22Rv1 (cell line): ENCODE measurements around the gene CDKN1A.

Experiments
- ZFX ChIP-seq: fragments of 450-650 bp; IDR thresholded peaks from 2 replicates; pipeline ENCODE4 v1.6.1; 2017; ENCODE audit warnings: antibody characterized with exemption, borderline replicate concordance
- TF ChIP-seq, protein P1 (sequence below): fragments of 450-650 bp; IDR thresholded peaks from 2 replicates; pipeline ENCODE4 v1.5.1; 2017; ENCODE audit warnings: mild to moderate bottlenecking

- TF ChIP-seq, protein P1, sequence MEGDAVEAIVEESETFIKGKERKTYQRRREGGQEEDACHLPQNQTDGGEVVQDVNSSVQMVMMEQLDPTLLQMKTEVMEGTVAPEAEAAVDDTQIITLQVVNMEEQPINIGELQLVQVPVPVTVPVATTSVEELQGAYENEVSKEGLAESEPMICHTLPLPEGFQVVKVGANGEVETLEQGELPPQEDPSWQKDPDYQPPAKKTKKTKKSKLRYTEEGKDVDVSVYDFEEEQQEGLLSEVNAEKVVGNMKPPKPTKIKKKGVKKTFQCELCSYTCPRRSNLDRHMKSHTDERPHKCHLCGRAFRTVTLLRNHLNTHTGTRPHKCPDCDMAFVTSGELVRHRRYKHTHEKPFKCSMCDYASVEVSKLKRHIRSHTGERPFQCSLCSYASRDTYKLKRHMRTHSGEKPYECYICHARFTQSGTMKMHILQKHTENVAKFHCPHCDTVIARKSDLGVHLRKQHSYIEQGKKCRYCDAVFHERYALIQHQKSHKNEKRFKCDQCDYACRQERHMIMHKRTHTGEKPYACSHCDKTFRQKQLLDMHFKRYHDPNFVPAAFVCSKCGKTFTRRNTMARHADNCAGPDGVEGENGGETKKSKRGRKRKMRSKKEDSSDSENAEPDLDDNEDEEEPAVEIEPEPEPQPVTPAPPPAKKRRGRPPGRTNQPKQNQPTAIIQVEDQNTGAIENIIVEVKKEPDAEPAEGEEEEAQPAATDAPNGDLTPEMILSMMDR = no peak
- TF ChIP-seq ZFX = no peak
Measured at GRCh38 chr6:36660771-36661471, 17.6 kb upstream of the CDKN1A start.
